Measurements from ENCODE around the gene FBXO9.

The FBXO9 gene

DNA sequence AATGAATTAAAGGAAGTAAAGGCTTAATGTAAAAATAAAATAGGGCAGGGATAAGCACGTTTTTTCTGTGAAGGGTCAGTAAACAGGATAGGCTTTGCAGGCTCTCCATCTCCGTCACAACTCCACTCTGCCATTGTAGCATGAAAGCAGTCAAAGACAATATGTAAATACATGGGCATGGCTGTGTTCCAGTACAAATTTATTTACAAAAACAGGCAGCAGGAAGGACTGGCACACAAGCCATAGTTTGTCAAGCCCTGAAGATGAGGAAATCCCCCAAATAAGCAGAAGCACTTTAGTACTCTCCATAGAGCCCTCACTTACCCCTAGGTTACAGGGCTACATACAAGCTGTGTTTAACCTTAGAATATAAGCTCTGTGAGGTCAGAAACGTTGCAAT, 8.9 kb upstream of the FBXO9 start:
- no peak overlapping the region for H3K27ac ChIP-seq
- TF ChIP-seq ZFX (IDR thresholded peaks at IDR 0.05; ENCODE audit: borderline replicate concordance) = no peak
- TF ChIP-seq, protein P1, sequence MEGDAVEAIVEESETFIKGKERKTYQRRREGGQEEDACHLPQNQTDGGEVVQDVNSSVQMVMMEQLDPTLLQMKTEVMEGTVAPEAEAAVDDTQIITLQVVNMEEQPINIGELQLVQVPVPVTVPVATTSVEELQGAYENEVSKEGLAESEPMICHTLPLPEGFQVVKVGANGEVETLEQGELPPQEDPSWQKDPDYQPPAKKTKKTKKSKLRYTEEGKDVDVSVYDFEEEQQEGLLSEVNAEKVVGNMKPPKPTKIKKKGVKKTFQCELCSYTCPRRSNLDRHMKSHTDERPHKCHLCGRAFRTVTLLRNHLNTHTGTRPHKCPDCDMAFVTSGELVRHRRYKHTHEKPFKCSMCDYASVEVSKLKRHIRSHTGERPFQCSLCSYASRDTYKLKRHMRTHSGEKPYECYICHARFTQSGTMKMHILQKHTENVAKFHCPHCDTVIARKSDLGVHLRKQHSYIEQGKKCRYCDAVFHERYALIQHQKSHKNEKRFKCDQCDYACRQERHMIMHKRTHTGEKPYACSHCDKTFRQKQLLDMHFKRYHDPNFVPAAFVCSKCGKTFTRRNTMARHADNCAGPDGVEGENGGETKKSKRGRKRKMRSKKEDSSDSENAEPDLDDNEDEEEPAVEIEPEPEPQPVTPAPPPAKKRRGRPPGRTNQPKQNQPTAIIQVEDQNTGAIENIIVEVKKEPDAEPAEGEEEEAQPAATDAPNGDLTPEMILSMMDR (IDR thresholded peaks at IDR 0.05) = no peak

DNA sequence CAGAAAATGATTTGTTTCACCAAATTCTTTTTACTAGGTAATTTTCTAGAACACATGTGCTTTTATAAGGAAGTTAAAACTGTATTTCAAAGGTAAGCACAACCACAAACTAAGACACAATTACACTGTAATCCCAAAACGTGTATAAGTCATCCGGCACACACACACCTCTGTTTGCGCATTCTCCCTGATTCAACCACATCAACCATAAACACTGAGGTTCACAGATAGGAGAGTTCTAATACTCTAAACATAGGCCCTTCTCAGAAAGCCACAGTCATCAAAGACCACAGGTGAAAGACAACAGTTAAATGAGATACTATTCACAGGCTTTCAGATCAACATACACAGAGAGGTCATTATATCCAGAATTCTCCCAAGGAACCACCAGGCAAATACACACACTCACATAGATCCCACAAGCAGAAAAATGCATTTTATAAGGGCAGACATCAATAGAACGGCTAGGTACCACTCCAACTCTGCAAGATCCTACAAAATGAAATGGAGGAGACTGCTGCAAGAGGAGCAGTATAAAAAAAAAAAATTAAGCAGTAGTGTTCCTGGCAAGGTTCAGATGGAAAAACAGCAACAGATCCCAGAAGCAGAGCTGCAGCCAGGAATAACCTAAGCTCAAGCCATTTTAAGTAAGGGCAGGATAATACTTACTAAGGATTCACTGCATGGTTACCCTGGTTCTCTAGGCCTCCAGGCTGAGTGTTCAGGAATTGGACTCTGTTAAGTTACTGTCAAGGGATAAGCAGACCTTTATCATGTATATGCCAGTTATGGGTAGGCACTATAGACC, 6.6 kb upstream of the FBXO9 start:
- TF ChIP-seq ZFX (IDR thresholded peaks at IDR 0.05; ENCODE audit: borderline replicate concordance) = no peak
- TF ChIP-seq, protein P1 (IDR thresholded peaks at IDR 0.05) = no peak
- no peak overlapping the region for H3K27ac ChIP-seq

DNA sequence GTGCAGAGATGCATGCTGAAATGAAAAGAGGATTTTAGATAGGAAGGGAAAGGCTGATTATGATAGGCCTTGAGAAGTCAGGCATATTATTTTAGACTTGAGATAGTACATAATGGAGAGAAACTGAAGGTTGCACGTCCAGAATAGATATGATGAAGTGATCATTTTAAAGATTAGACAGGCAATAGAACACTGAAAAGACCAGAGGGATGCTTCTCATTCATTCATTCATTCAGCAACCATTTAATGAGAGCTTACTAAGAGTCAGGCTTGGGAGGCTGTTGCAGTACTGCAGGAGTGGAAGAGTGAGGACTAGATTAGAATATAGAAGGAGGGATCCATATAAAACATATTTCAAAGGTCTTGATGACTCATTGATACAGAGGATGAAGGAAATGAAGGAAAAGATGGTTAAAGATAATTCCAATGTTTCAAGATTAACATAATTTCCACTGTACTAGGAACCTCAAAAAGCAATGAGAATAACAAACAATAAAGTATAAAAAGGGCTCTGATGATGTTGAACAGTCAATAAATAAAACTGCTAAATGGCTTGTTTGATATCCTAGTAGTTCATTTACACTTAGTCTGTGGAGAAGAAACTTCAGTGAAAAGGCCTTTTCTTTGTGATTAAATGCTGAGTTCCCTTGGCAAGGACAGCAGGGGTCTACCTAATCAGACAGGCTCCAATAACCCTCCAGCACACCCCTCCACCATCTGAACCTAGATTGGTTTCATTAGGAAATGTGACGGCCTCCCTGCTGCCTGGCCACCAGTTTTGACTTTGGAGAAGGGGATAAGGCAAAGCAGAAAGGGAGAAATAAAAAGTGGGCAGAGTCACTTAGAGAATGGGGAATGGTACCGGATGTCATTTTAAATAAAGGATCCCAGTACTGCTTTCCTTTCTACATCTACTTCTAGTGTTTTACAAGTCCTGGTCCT, 5.3 kb upstream of the FBXO9 start:
- TF ChIP-seq, protein P1 (IDR thresholded peaks at IDR 0.05) = no peak
- no peak for TF ChIP-seq ZFX (IDR thresholded peaks at IDR 0.05; ENCODE audit: borderline replicate concordance)
- no peak overlapping the region for H3K27ac ChIP-seq

DNA sequence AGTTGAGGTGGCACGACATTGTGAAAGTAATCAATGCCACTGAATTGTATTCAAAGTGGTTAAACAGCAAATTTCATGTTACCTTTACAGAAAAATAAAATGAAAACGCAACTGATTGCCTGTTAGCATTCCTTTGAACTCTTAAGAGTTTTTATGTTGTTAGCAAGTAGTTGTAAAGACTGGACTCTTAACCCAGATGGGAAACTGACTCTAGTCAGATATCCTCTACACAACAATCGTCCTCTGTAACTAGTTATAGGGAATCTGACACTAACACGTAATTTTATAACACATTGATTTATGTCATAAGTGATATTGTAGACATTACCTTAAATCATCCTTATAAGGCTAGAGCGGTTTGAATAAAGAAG, 3.0 kb upstream of the FBXO9 start:
- H3K27ac ChIP-seq = peak overlapping the region; percentile 81
- TF ChIP-seq, protein P1 (IDR thresholded peaks at IDR 0.05) = no peak
- no peak for TF ChIP-seq ZFX (IDR thresholded peaks at IDR 0.05; ENCODE audit: borderline replicate concordance)

DNA sequence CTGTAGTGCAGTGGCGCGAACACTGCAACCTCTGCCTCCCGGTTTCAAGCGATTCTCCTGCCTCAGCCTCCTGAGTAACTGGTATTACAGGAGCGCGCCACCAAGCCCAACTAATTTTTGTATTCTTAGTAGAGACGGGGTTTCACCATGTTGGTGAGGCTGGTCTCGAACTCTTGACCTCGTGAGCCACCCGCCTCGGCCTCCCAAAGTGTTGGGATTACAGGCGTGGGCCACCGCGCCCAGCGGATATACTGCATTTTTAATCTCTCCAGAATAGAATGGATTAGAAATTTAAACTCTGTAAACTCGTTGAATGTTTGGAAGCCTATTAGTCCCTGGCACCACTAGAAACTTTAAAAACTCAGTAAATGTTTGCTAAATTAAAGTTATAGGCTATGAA, 949 bp upstream of the FBXO9 start:
- H3K27ac ChIP-seq = peak overlapping the region; percentile 89

DNA sequence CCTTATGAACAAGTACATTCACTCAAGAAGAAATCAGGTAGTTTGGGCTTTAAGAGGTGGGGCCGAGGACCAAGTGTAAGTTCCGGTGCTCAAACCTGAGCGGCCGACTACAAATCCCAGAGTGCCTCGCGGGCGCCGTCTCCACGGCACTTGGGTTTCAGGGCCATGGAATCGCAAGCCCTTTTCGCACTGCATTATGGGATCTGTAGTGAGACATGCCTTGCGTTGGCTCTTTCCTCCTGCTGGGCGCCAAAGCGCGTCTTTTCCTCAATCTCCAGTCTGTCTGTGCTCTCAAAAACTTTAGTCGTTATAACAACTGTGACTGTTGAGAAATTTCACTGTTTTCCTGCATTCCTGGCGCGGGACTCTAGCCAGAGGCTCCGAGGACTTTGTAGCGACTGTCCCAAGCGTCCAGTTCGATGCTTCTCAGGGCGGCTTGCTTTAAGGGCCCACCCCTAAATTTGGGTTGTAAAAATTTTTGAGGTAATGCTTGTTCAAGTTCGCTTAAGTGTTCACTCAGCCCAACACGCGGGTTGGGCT, 408 bp upstream of the FBXO9 start:
- H3K27ac ChIP-seq = peak overlapping the region; percentile 89

DNA sequence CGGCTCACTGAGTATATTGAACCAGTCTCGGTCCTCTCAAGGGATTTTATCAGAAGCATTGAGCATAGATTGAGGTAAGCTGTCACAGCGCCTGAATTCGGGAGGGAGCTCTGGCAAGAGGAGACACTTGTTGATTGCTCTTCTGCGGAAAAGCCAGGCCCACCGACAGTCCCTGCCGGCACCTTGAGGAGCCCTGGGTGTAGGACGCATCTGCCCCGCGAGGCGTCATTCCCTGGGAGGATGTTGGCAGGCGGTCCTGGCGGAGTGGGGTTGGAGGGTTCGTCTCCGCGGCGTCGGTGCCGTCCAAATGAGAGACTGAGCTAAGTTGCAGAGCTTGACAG, 843 bp downstream of the FBXO9 start:
- H3K27ac ChIP-seq = peak overlapping the region; percentile 89
- no peak for TF ChIP-seq ZFX (IDR thresholded peaks at IDR 0.05; ENCODE audit: borderline replicate concordance)
- TF ChIP-seq, protein P1 (IDR thresholded peaks at IDR 0.05) = no peak

More for the DNA sequence above, 408 bp upstream of the FBXO9 start:
- no peak for TF ChIP-seq ZFX (IDR thresholded peaks at IDR 0.05; ENCODE audit: borderline replicate concordance)

Data from 22Rv1 (cell line).